HCT116 (cell line): ENCODE measurements around the gene CISD2. TPM values are rescaled to one million over a fixed set of nuclear protein-coding genes. Genes with fewer than 3 reads are reported as not detected.

ENCODE experiments used
- ATAC-seq: fragments of 200-7000 bp; cut with Tn5 transposase; 2 replicates; pipeline ENCODE4 v1.9.1; 2020; ENCODE audit warnings: mild to moderate bottlenecking, moderate library complexity
- BruUV-seq: library from RNA; stranded (reverse); fragments of 400-500 nt; replicated peaks from 2 replicates; lab custom pipeline; 2021; lab: Mats Ljungman, UMichigan
- CTCF ChIA-PET: fragments of 300-600 bp; sonication (Branson Sonifier 250); formaldehyde crosslinking; loops from one replicate; lab custom pipeline; 2021; ENCODE audit warnings: antibody characterized with exemption; lab: Charles Lee
- POLR2A ChIA-PET: fragments of 300-600, 350-600 bp; sonication (Branson Sonifier 250); formaldehyde crosslinking; loops from one replicate; lab custom pipeline; 2021; ENCODE audit warnings: antibody characterized with exemption; lab: Charles Lee
- RAD21 ChIA-PET, 2 experiments: fragments of 300-600 bp; sonication (Branson Sonifier 250); formaldehyde crosslinking; loops; one replicate each; lab custom pipeline; 2023; ENCODE audit warnings: low total read pairs in 2 of 2; ENCODE audit not compliant: uncharacterized antibody in 2 of 2, unreplicated experiment in 2 of 2, low non-redundant PET in 1 of 2; lab: Charles Lee
- DNase-seq: peaks from one replicate; pipeline ENCODE4 v3.0.0-alpha.2; 2010; ENCODE audit warnings: low read depth, low spot score
- H2AFZ ChIP-seq: fragments of 200-600 bp; shearing (Covaris generic), sonication (generic); 2 replicates; pipeline ENCODE4 v1.6.1; 2017; ENCODE audit warnings: low read depth, mixed run types, mixed read lengths, antibody characterized with exemption, low read length; ENCODE audit not compliant: poor library complexity, severe bottlenecking
- H3K27ac ChIP-seq: 2 replicates; pipeline ENCODE4 v1.5.1; 2012; ENCODE audit warnings: low read depth, low read length
- H3K27me3 ChIP-seq: fragments of 200-600 bp; sonication (generic); 2 replicates; pipeline ENCODE4 v1.6.1; 2016; ENCODE audit warnings: mixed run types, low read length, mixed read lengths; ENCODE audit not compliant: insufficient read depth
- H3K36me3 ChIP-seq, 2 experiments: fragments of 200-500 bp in 1 of 2; fragments of 200-600 bp in 1 of 2; sonication (Bioruptor generic) in 1 of 2; sonication (generic) in 1 of 2; 2 replicates each; pipeline versions ENCODE4 v1.5.1 to v1.6.1; 2014 to 2016; ENCODE audit warnings: low read length in 2 of 2, inconsistent platforms in 1 of 2, mixed read lengths in 1 of 2, mixed run types in 1 of 2; ENCODE audit not compliant: insufficient read depth in 2 of 2, control insufficient read depth in 1 of 2
- H3K4me1 ChIP-seq, 2 experiments: fragments of 200-600 bp in 1 of 2; sonication (generic) in 1 of 2; 2 replicates each; pipeline versions ENCODE4 v1.5.1 to v1.6.1; 2012 to 2017; ENCODE audit warnings: low read length in 2 of 2, inconsistent platforms in 1 of 2, mild to moderate bottlenecking in 1 of 2, mixed read lengths in 1 of 2, mixed run types in 1 of 2, moderate library complexity in 1 of 2; ENCODE audit not compliant: insufficient read depth in 2 of 2, control insufficient read depth in 1 of 2
- H3K4me2 ChIP-seq: fragments of 200-600 bp; sonication (generic); 2 replicates; pipeline ENCODE4 v1.6.1; 2017; ENCODE audit warnings: mixed run types, low read length, mixed read lengths
- H3K4me3 ChIP-seq, 2 experiments: fragments of 200-600 bp in 1 of 2; sonication (generic) in 1 of 2; replicated peaks in 1 of 2; 2 replicates each; pipeline ENCODE4 v1.5.1; 2011 to 2016; ENCODE audit warnings: low read length in 2 of 2, control low read depth in 1 of 2, low read depth in 1 of 2, mild to moderate bottlenecking in 1 of 2, mixed read lengths in 1 of 2, mixed run types in 1 of 2
- H3K79me2 ChIP-seq: fragments of 200-600 bp; sonication (generic); 2 replicates; pipeline ENCODE4 v1.6.1; 2017; ENCODE audit warnings: mild to moderate bottlenecking, mixed run types, low read length, moderate library complexity, mixed read lengths; ENCODE audit not compliant: insufficient read depth
- H3K9ac ChIP-seq: fragments of 200-600 bp; sonication (generic); 2 replicates; pipeline ENCODE4 v1.6.1; 2016; ENCODE audit warnings: low read length, mixed read lengths
- H3K9me2 ChIP-seq: fragments of 200-600 bp; sonication (generic), shearing (Covaris generic); 2 replicates; pipeline ENCODE4 v1.6.1; 2017; ENCODE audit warnings: mixed run types, mild to moderate bottlenecking, moderate library complexity; ENCODE audit not compliant: insufficient read depth
- H3K9me3 ChIP-seq, 2 experiments: fragments of 200-500 bp in 1 of 2; fragments of 200-600 bp in 1 of 2; sonication (Bioruptor generic) in 1 of 2; sonication (generic) in 1 of 2; 2 replicates each; pipeline ENCODE4 v1.6.1; 2014 to 2017; ENCODE audit warnings: low read length in 2 of 2, mixed read lengths in 2 of 2, inconsistent platforms in 1 of 2, low read depth in 1 of 2, mild to moderate bottlenecking in 1 of 2, mixed run types in 1 of 2, moderate library complexity in 1 of 2; ENCODE audit not compliant: control insufficient read depth in 1 of 2, insufficient read depth in 1 of 2
- H4K20me1 ChIP-seq: fragments of 200-600 bp; sonication (generic), shearing (Covaris generic); 2 replicates; pipeline ENCODE4 v1.6.1; 2017; ENCODE audit warnings: mixed run types, mild to moderate bottlenecking, moderate library complexity; ENCODE audit not compliant: insufficient read depth
- CBX3 ChIP-seq: IDR thresholded peaks from 2 replicates; pipeline ENCODE4 v1.6.1; 2012; ENCODE audit warnings: low read depth
- CEBPB ChIP-seq: IDR thresholded peaks from 2 replicates; pipeline ENCODE4 v1.6.1; 2012; ENCODE audit warnings: low read depth
- EGR1 ChIP-seq: IDR thresholded peaks from 2 replicates; pipeline ENCODE4 v1.6.1; 2012; ENCODE audit warnings: low read depth
- EZH2 ChIP-seq: fragments of 200-600 bp; sonication (generic); IDR thresholded peaks from 2 replicates; pipeline ENCODE4 v1.6.1; 2017; ENCODE audit warnings: antibody characterized with exemption, mixed run types
- EZH2phosphoT487 ChIP-seq: fragments of 200-600 bp; IDR thresholded peaks from 2 replicates; pipeline ENCODE4 v1.6.1; 2018; ENCODE audit warnings: antibody characterized with exemption, borderline replicate concordance
- POLR2A ChIP-seq: IDR thresholded peaks from 2 replicates; pipeline ENCODE4 v1.7.0; 2011; ENCODE audit warnings: borderline replicate concordance; ENCODE audit not compliant: insufficient read depth, insufficient read length; ENCODE audit errors: extremely low read depth
- SP1 ChIP-seq: IDR thresholded peaks from 2 replicates; pipeline ENCODE4 v1.6.1; 2012; ENCODE audit warnings: low read depth
- SRF ChIP-seq: IDR thresholded peaks from 2 replicates; pipeline ENCODE4 v1.6.1; 2012; ENCODE audit warnings: low read depth
- TCF7L2 ChIP-seq: IDR thresholded peaks from 2 replicates; pipeline ENCODE4 v1.7.0; 2011; ENCODE audit warnings: borderline replicate concordance, inconsistent platforms; ENCODE audit not compliant: insufficient read depth, insufficient read length; ENCODE audit errors: extremely low read depth
- ZFX ChIP-seq: fragments of 450-650 bp; IDR thresholded peaks from 2 replicates; pipeline ENCODE4 v1.6.1; 2017
- ZNF274 ChIP-seq: fragments of 200-500 bp; sonication (Bioruptor generic); IDR thresholded peaks from 2 replicates; pipeline ENCODE4 v1.6.1; 2014; ENCODE audit warnings: mild to moderate bottlenecking, low read depth, low read length, inconsistent platforms
- intact Hi-C: fragments of 100-400 bp; cut with micrococcal nuclease; formaldehyde crosslinking; loops from 2 replicates; pipeline ENCODE4 v1.10.0; 2022
- total RNA-seq: library from RNA; stranded (reverse); gene quantifications from one replicate; pipeline ENCODE4 v1.2.1, GENCODE V29; 2021; ENCODE audit not compliant: unreplicated experiment
- TF ChIP-seq, protein P1 (sequence below), 3 experiments: fragments of 200-600 bp in 1 of 3; sonication (generic) in 1 of 3; IDR thresholded peaks in 2 of 3; conservative IDR thresholded peaks in 1 of 3; 2 replicates each; pipeline ENCODE4 v1.5.1; 2012 to 2017; ENCODE audit warnings: low read depth in 2 of 3, low read length in 2 of 3, antibody characterized with exemption in 1 of 3, borderline replicate concordance in 1 of 3, control low read depth in 1 of 3, mild to moderate bottlenecking in 1 of 3, mixed read lengths in 1 of 3, mixed run types in 1 of 3, moderate library complexity in 1 of 3; ENCODE audit not compliant: insufficient read depth in 1 of 3
- TF ChIP-seq, protein P2 (sequence below): IDR thresholded peaks from 2 replicates; pipeline ENCODE4 v1.6.1; 2012
- TF ChIP-seq, protein P3 (sequence below): IDR thresholded peaks from 2 replicates; pipeline ENCODE4 v1.6.1; 2011; ENCODE audit warnings: mild to moderate bottlenecking, low read length, moderate library complexity; ENCODE audit not compliant: insufficient replicate concordance; ENCODE audit errors: extremely low read depth

CISD2 gene
- total RNA-seq, 1 experiment from 2014 or later = 38.9 TPM

DNA sequence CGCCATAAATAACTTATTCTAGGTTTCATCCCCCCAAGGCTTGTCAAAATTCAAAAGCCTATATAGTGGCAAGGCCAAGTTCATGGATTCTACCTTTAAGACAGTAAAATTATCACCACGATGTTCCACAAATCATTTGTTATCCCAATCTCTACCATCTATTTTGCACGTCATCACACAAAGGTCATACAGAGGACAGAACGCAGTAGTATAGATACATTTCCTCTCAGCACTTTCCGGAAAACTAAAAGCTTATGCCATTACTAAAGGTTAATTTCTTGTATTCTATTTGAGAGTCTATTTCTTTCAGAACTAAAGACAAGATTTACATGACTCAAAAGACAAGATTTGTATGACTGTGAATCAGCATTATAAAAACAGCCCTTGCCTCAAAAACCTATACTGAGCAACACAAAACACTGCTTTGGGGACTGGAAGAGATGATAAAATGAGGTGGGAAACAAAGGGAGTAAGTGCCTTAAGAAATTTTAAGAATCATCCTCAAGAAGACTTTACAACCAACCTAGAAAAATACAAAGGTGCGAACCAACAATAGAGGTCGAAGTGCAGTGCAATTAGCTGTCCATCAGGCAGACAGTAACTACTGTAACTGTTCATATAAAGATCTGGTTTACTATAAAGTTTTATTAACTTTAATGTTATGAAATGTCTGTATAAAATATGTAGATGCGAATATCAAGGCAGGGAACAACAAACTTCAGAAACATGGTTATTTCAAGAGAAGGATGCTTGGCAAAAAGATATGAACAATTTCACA lies 49.0 kb upstream of the CISD2 start:
- no TSS peak for BruUV-seq
- Histone ChIP-seq H4K20me1 (peaks cover 83% of the 10 kb centered on the region), H3K9me2 (no peaks in the 10 kb centered on the region), H3K4me1 (peaks cover 4 to 57% of the 10 kb centered on the region in 2 experiments), H3K36me3 (peaks cover 10 to 25% of the 10 kb centered on the region in 2 experiments; a peak in 3 of 4 replicates), H3K4me3 (no peak overlapping the region), H3K9ac (no peak overlapping the region), H3K4me2 (no peak overlapping the region; the same call in 1 of the 2 replicates), H2AFZ (no peak overlapping the region), H3K79me2 (peaks cover 100% of the 10 kb centered on the region), H3K27ac (no peak overlapping the region), H3K27me3 (no peaks in the 10 kb centered on the region), H3K9me3 (no peaks in the 10 kb centered on the region)
- DNase-seq = no peak
- intact Hi-C loops = loop anchor here (10.0 kb wide), 1 partner anchor 275 kb away; the partner anchor contains the start of gene BDH2
- ChIA-PET POLR2A (no interaction called here), RAD21 (no interaction called here), CTCF (no interaction called here)
- no peak for TF ChIP-seq EZH2phosphoT487
- TF ChIP-seq, protein P1, sequence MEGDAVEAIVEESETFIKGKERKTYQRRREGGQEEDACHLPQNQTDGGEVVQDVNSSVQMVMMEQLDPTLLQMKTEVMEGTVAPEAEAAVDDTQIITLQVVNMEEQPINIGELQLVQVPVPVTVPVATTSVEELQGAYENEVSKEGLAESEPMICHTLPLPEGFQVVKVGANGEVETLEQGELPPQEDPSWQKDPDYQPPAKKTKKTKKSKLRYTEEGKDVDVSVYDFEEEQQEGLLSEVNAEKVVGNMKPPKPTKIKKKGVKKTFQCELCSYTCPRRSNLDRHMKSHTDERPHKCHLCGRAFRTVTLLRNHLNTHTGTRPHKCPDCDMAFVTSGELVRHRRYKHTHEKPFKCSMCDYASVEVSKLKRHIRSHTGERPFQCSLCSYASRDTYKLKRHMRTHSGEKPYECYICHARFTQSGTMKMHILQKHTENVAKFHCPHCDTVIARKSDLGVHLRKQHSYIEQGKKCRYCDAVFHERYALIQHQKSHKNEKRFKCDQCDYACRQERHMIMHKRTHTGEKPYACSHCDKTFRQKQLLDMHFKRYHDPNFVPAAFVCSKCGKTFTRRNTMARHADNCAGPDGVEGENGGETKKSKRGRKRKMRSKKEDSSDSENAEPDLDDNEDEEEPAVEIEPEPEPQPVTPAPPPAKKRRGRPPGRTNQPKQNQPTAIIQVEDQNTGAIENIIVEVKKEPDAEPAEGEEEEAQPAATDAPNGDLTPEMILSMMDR (IDR thresholded peaks at IDR 0.05 in 2 of 3, conservative IDR thresholded peaks at IDR 0.05 in 1 of 3; ENCODE audit: borderline replicate concordance in 1 of 3, insufficient read depth in 1 of 3, low read depth in 2 of 3, low read length in 2 of 3) = no peak
- TF ChIP-seq SP1 = no peak
- TF ChIP-seq TCF7L2 = no peak
- TF ChIP-seq CBX3 = no peak
- no peak for ATAC-seq

DNA sequence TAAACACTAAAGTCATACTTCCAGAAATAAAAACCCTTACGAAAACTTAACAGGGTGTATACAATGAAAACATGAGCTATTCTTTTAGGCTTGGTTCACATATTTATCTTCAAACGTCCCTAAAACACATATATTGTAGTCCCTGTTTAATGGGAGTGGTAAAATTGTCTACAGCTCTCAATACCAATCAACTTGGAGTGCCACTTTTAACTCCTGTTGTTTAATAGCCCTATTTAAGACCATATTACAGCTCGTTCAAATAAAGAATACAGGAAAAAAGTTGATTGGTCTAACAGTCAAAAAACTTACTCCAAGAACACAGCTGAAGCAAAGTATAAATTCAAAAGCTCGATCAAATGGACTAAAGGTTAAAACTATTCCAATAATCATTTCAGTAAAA lies 45.3 kb upstream of the CISD2 start:
- Histone ChIP-seq H3K9me2 (no peaks in the 10 kb centered on the region), H3K4me2 (no peak overlapping the region), H3K4me1 (peaks cover 4 to 36% of the 10 kb centered on the region in 2 experiments), H3K9ac (no peak overlapping the region), H4K20me1 (peaks cover 55% of the 10 kb centered on the region), H3K79me2 (peaks cover 88% of the 10 kb centered on the region), H3K9me3 (no peaks in the 10 kb centered on the region), H3K27me3 (no peaks in the 10 kb centered on the region), H3K36me3 (peaks cover 11 to 24% of the 10 kb centered on the region in 2 experiments; a peak in 3 of 4 replicates), H2AFZ (no peak overlapping the region), H3K4me3 (no peak overlapping the region), H3K27ac (no peak overlapping the region)
- BruUV-seq = no TSS peak
- intact Hi-C loops = loop anchor here (10.0 kb wide), 1 partner anchor 271 kb away; the partner anchor contains the start of gene BDH2
- ChIA-PET POLR2A (no interaction called here), CTCF (no interaction called here), RAD21 (no interaction called here)
- no peak for DNase-seq
- ATAC-seq = no peak
- no peak for TF ChIP-seq SRF
- TF ChIP-seq SP1 = no peak
- no peak for TF ChIP-seq ZNF274
- TF ChIP-seq EZH2 = no peak
- TF ChIP-seq CEBPB = no peak
- no peak for TF ChIP-seq POLR2A
- no peak for TF ChIP-seq ZFX
- TF ChIP-seq, protein P2, sequence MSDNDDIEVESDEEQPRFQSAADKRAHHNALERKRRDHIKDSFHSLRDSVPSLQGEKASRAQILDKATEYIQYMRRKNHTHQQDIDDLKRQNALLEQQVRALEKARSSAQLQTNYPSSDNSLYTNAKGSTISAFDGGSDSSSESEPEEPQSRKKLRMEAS = no peak
- TF ChIP-seq, protein P3, sequence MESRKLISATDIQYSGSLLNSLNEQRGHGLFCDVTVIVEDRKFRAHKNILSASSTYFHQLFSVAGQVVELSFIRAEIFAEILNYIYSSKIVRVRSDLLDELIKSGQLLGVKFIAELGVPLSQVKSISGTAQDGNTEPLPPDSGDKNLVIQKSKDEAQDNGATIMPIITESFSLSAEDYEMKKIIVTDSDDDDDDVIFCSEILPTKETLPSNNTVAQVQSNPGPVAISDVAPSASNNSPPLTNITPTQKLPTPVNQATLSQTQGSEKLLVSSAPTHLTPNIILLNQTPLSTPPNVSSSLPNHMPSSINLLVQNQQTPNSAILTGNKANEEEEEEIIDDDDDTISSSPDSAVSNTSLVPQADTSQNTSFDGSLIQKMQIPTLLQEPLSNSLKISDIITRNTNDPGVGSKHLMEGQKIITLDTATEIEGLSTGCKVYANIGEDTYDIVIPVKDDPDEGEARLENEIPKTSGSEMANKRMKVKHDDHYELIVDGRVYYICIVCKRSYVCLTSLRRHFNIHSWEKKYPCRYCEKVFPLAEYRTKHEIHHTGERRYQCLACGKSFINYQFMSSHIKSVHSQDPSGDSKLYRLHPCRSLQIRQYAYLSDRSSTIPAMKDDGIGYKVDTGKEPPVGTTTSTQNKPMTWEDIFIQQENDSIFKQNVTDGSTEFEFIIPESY = no peak
- TF ChIP-seq EGR1 = no peak
